ENCODE data around the gene TPPP. TPM values are rescaled to one million over a fixed set of nuclear protein-coding genes. Genes with fewer than 3 reads are reported as not detected.
"Not testable (repeated sequence)": the region's sequence is repeated elsewhere in the genome, so short reads cannot be mapped to it uniquely, and the experiment has no call there.

Gene TPPP
- total RNA-seq, 1 experiment from 2014 or later, result 0.18 TPM

- DNase-seq (ENCODE audit: low read depth), result not testable (repeated sequence)
Observed at GRCh38 chr5:628351-629205, 64.6 kb downstream of the TPPP start.

GRCh38 chr5:627840-628239 lies 65.3 kb downstream of the TPPP start:
- DNase-seq (ENCODE audit: low read depth), result no peak

- no peak for DNase-seq (ENCODE audit: low read depth)
Observed at GRCh38 chr5:626850-627249, 66.3 kb downstream of the TPPP start.

GRCh38 chr5:625516-625915 lies 67.6 kb downstream of the TPPP start:
- no peak for DNase-seq (ENCODE audit: low read depth)

GRCh38 chr5:624951-625230 lies 68.3 kb downstream of the TPPP start:
- no peak for DNase-seq (ENCODE audit: low read depth)

GRCh38 chr5:624118-624950 lies 68.8 kb downstream of the TPPP start:
- no peak for DNase-seq (ENCODE audit: low read depth)

GRCh38 chr5:623531-623930 lies 69.6 kb downstream of the TPPP start:
- no peak for DNase-seq (ENCODE audit: low read depth)

- DNase-seq (ENCODE audit: low read depth), result no peak
Observed at GRCh38 chr5:622946-623522, 70.1 kb downstream of the TPPP start.

GRCh38 chr5:622359-622758 lies 70.8 kb downstream of the TPPP start:
- DNase-seq (ENCODE audit: low read depth), result no peak

GRCh38 chr5:621341-621761 lies 71.8 kb downstream of the TPPP start:
- no peak for DNase-seq (ENCODE audit: low read depth)

- no peak for DNase-seq (ENCODE audit: low read depth)
Observed at GRCh38 chr5:620586-621180, 72.5 kb downstream of the TPPP start.

GRCh38 chr5:620152-620551 lies 73.0 kb downstream of the TPPP start:
- DNase-seq (ENCODE audit: low read depth), result no peak

- no peak for DNase-seq (ENCODE audit: low read depth)
Observed at GRCh38 chr5:619444-619843, 73.7 kb downstream of the TPPP start.

GRCh38 chr5:618450-618849 lies 74.7 kb downstream of the TPPP start:
- no peak for DNase-seq (ENCODE audit: low read depth)

GRCh38 chr5:617896-618295 lies 75.3 kb downstream of the TPPP start:
- DNase-seq (ENCODE audit: low read depth), result no peak

GRCh38 chr5:616484-617039 lies 76.6 kb downstream of the TPPP start:
- peak; percentile 24 for DNase-seq (ENCODE audit: low read depth)

GRCh38 chr5:612498-613424 lies 80.4 kb downstream of the TPPP start:
- DNase-seq (ENCODE audit: low read depth), result peak; percentile 25

GRCh38 chr5:611731-612486 lies 81.2 kb downstream of the TPPP start, which contains the start of gene CEP72:
Gene CEP72, plus strand, starts transcription at chr5:612340. Its CDS starts 22 bp downstream, at chr5:612362.
- DNase-seq (ENCODE audit: low read depth), result peak; percentile 74
